ENCODE results near the gene VWCE. TPM values are rescaled to one million over a fixed set of nuclear protein-coding genes. Genes with fewer than 3 reads are reported as not detected.
A peak's percentile ranks its signal among the peaks of the same experiment; 100 is the strongest.
"Not testable (repeated sequence)": the region's sequence is repeated elsewhere in the genome, so short reads cannot be mapped to it uniquely, and the experiment has no call there.

VWCE gene
- total RNA-seq, 3 donors from 2014 or later, result 0.17 to 1.9 (median 0.55) TPM

- TF ChIP-seq, protein P1, sequence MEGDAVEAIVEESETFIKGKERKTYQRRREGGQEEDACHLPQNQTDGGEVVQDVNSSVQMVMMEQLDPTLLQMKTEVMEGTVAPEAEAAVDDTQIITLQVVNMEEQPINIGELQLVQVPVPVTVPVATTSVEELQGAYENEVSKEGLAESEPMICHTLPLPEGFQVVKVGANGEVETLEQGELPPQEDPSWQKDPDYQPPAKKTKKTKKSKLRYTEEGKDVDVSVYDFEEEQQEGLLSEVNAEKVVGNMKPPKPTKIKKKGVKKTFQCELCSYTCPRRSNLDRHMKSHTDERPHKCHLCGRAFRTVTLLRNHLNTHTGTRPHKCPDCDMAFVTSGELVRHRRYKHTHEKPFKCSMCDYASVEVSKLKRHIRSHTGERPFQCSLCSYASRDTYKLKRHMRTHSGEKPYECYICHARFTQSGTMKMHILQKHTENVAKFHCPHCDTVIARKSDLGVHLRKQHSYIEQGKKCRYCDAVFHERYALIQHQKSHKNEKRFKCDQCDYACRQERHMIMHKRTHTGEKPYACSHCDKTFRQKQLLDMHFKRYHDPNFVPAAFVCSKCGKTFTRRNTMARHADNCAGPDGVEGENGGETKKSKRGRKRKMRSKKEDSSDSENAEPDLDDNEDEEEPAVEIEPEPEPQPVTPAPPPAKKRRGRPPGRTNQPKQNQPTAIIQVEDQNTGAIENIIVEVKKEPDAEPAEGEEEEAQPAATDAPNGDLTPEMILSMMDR (IDR thresholded peaks at IDR 0.05), result no peak
- no peak overlapping the region for H3K4me3 ChIP-seq
- no peak for ATAC-seq
- no peaks in the 10 kb centered on the region for H3K36me3 ChIP-seq (ENCODE audit: low read depth)
- H3K9me3 ChIP-seq, result no peaks in the 10 kb centered on the region
- no peak for DNase-seq
- intact Hi-C loops (cut with DNase I, micrococcal nuclease), result no loop called here
- H3K4me1 ChIP-seq (ENCODE audit: low read depth), result no peaks in the 10 kb centered on the region
These were observed 35.8 kb downstream of the VWCE start for GRCh38 chr11:61259363-61259762.

DNA sequence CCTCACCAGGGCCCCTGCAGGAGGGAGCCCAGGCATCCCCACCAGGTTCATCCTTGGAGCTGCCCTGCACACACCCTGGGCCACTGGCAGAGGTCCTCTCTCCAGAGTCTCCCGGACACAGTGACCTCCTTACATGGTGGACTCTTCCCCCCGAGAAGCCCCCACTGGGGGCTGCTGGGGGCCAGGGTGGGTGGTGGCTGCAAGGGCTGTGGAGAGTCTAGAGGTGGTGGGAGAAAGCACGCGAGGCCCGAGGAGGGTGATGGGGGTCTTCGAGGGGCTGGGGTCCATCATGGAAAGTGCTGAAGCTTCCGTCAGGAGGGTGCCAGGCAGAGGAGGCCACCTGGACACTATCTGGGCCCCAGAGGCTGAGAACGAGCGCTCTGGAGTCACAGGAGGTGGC lies 36.6 kb downstream of the VWCE start:
- Histone ChIP-seq H3K4me1 (ENCODE audit: low read depth) (no peaks in the 10 kb centered on the region), H3K9me3 (no peaks in the 10 kb centered on the region), H3K4me3 (no peak overlapping the region), H3K36me3 (ENCODE audit: low read depth) (no peaks in the 10 kb centered on the region)
- TF ChIP-seq, protein P1 (IDR thresholded peaks at IDR 0.05), result no peak
- intact Hi-C loops (cut with DNase I, micrococcal nuclease), result no loop called here
- ATAC-seq, result no peak
- DNase-seq, result no peak

GRCh38 chr11:61256710-61257482 lies 38.2 kb downstream of the VWCE start:
- no peaks in the 10 kb centered on the region for H3K9me3 ChIP-seq
- H3K4me1 ChIP-seq (ENCODE audit: low read depth), result no peaks in the 10 kb centered on the region
- DNase-seq (no peak), ATAC-seq (no peak)
- no peaks in the 10 kb centered on the region for H3K36me3 ChIP-seq (ENCODE audit: low read depth)
- intact Hi-C loops (cut with DNase I, micrococcal nuclease), result no loop called here
- TF ChIP-seq, protein P1 (IDR thresholded peaks at IDR 0.05), result no peak
- no peak overlapping the region for H3K4me3 ChIP-seq

DNA sequence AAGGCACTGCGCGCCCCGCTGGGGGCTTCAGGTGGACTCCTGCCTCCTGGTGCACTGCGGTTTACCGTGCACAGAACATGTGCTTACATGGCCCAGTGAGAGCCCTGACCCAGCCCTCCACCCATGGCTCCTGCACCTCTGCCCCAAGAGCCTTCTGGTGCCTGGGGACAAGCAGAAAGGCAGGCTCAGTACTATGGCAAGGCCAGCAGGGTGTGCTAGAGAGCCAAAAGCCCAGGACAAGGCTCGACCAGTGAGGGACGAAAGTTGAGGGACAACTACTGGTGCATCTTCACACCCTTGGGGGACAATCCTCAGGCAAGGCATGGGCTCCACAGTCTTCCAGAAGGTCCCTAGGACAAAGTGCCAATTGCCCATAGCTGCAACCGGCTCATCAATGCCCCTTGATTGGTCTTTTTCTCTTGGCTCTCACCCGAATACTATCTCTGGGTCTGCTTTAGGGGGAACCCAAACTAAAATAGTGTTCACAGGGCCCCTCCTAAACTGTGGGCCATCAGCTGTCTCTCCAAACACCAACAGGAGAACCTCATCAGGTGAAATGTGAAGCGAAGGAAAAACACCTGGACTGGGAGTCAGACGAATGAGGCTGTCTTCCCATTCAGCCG lies 40.6 kb downstream of the VWCE start:
- peak; percentile 88 for ATAC-seq
- Histone ChIP-seq H3K36me3 (ENCODE audit: low read depth) (no peaks in the 10 kb centered on the region), H3K4me1 (ENCODE audit: low read depth) (no peaks in the 10 kb centered on the region), H3K4me3 (no peak overlapping the region), H3K9me3 (no peaks in the 10 kb centered on the region)
- peak; percentile 53 to 73 (median 65) for DNase-seq
- intact Hi-C loops (cut with DNase I, micrococcal nuclease), result no loop called here
- TF ChIP-seq, protein P1 (IDR thresholded peaks at IDR 0.05), result peak; percentile 89

GRCh38 chr11:61252332-61252731 lies 42.8 kb downstream of the VWCE start:
- ATAC-seq; DNase-seq; H3K36me3 ChIP-seq (ENCODE audit: low read depth); H3K4me1 ChIP-seq (ENCODE audit: low read depth); H3K4me3 ChIP-seq; H3K9me3 ChIP-seq; intact Hi-C loops (cut with DNase I, micrococcal nuclease): not testable (repeated sequence)

DNA sequence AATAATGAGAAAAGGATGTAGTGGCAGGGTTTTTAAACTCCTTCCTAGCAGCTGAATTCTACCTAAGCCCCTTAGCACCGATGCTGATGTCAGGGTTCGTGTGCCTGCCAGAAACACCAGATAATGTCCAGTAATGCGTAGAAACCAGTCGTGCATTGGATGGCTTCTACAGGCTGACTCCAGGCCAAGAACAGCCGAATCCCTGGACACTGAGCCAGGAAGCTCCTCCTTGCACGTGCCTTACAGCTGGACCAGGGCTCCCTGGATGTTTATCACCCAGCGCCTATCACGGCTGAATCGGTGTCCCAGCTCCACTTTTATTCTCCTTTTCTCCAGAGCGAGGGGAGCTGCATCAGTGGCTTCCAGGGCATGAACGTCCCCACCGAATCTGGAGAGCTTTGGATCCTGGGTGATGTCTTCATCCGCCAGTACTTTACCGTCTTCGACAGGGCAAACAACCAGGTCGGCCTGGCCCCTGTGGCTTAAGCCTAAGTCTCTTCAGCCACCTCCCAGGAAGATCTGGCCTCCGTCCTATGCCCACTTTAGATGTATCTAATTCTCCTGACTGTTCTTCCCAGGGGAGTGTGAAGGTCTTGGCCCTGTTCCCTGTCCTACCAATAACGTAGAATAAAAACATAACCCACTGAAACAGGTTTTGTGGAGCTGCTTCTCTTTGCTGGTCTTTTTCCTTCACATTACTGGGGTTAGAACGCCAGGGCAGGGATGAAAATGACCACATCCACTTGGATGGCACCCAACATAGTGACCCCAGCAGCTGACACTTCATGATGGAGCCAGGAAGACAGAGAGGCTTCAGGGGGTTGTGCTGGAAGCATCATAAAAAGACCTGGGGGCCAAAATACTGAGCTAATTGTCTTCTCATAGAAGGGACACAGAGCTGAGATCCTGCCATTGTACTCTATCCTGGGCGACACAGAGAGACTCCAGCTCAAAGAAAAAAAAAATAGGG lies 44.0 kb downstream of the VWCE start:
- H3K36me3 ChIP-seq (ENCODE audit: low read depth); H3K4me1 ChIP-seq (ENCODE audit: low read depth); intact Hi-C loops (cut with DNase I, micrococcal nuclease); H3K4me3 ChIP-seq; H3K9me3 ChIP-seq: not testable (repeated sequence)
- ATAC-seq, result peak; percentile 20
- DNase-seq, result peak in 1 of 3 donors; percentile 14

- H3K9me3 ChIP-seq; H3K36me3 ChIP-seq (ENCODE audit: low read depth); DNase-seq; H3K4me1 ChIP-seq (ENCODE audit: low read depth); H3K4me3 ChIP-seq; intact Hi-C loops (cut with DNase I, micrococcal nuclease); ATAC-seq: not testable (repeated sequence)
These were observed 45.9 kb downstream of the VWCE start for GRCh38 chr11:61249201-61249600.

DNA sequence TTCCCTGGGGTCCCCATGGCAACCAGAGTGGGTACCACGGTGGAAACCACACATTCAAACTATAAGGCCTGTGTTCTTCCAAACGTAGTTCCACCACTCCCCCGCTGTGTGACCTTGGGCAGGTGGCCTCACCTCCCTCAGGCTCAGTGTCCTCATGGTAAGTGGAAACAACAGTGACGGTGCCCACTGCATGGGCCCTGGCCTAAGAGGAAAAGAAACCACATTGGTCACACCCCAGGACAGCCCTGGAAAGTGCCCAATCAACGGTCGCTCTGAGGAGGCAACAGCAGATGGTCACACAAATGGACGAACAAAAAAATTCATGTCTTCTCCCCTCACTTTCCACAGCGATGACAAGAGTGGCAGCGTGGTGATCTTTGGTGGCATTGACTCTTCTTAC lies 47.0 kb downstream of the VWCE start:
- intact Hi-C loops (cut with DNase I, micrococcal nuclease); ATAC-seq; H3K9me3 ChIP-seq; H3K4me1 ChIP-seq (ENCODE audit: low read depth); H3K36me3 ChIP-seq (ENCODE audit: low read depth); H3K4me3 ChIP-seq; DNase-seq: not testable (repeated sequence)

- DNase-seq; H3K9me3 ChIP-seq; H3K4me1 ChIP-seq (ENCODE audit: low read depth); intact Hi-C loops (cut with DNase I, micrococcal nuclease); H3K4me3 ChIP-seq; ATAC-seq; H3K36me3 ChIP-seq (ENCODE audit: low read depth): not testable (repeated sequence)
These were observed 49.7 kb downstream of the VWCE start for GRCh38 chr11:61245284-61245964.

Data from mucosa of descending colon (tissue), 3 donors.